Endodermal cell (in vitro differentiated cells): ENCODE results near the gene MRPL12. TPM values are rescaled to one million over a fixed set of nuclear protein-coding genes. Genes with fewer than 3 reads are reported as not detected.

Source experiments
- DNase-seq: peaks from one replicate; pipeline ENCODE4 v3.0.0-alpha.2; 2017
- H3K27ac ChIP-seq: 2 replicates; pipeline ENCODE4 v1.5.1; 2013; ENCODE audit warnings: mild to moderate bottlenecking, low read depth, low read length, moderate library complexity
- H3K27me3 ChIP-seq: 2 replicates; pipeline ENCODE4 v1.6.1; 2013; ENCODE audit warnings: mild to moderate bottlenecking, low read length, moderate library complexity; ENCODE audit not compliant: insufficient read depth, control insufficient read depth, poor library complexity, severe bottlenecking
- H3K36me3 ChIP-seq: 2 replicates; pipeline ENCODE4 v1.7.0; 2013; ENCODE audit warnings: mild to moderate bottlenecking, low read length, moderate library complexity; ENCODE audit not compliant: control insufficient read depth, insufficient read depth
- H3K4me1 ChIP-seq: one replicate; pipeline ENCODE4 v1.7.0; 2013; ENCODE audit warnings: low read length; ENCODE audit not compliant: control insufficient read depth, insufficient read depth
- H3K4me3 ChIP-seq: 2 replicates; pipeline ENCODE4 v1.5.1; 2013; ENCODE audit warnings: mild to moderate bottlenecking, low read length, moderate library complexity
- H3K9ac ChIP-seq: 2 replicates; pipeline ENCODE4 v1.6.1; 2013; ENCODE audit warnings: mild to moderate bottlenecking, low read length, moderate library complexity; ENCODE audit not compliant: poor library complexity, severe bottlenecking; ENCODE audit errors: extremely low read depth
- H3K9me3 ChIP-seq: 2 replicates; pipeline ENCODE4 v1.6.1; 2013; ENCODE audit warnings: mild to moderate bottlenecking, low read length, moderate library complexity; ENCODE audit not compliant: control insufficient read depth
- H3K27ac Mint-ChIP-seq: 2 replicates; pipeline ENCODE4 v1.8.0; 2020; ENCODE audit warnings: mixed read lengths
- H3K27me3 Mint-ChIP-seq: 2 replicates; pipeline ENCODE4 v1.8.0; 2021; ENCODE audit warnings: mild to moderate bottlenecking, mixed read lengths; ENCODE audit not compliant: insufficient read depth
- H3K36me3 Mint-ChIP-seq: 2 replicates; pipeline ENCODE4 v1.8.0; 2020; ENCODE audit warnings: low read depth, mixed read lengths
- H3K4me1 Mint-ChIP-seq: 2 replicates; pipeline ENCODE4 v1.8.0; 2020; ENCODE audit warnings: mixed read lengths
- H3K4me3 Mint-ChIP-seq: 2 replicates; pipeline ENCODE4 v1.8.0; 2020; ENCODE audit warnings: mild to moderate bottlenecking, moderate library complexity, mixed read lengths
- H3K9me3 Mint-ChIP-seq: 2 replicates; pipeline ENCODE4 v1.8.0; 2020; ENCODE audit warnings: mild to moderate bottlenecking, mixed read lengths
- WGBS, 2 experiments: methylation state at CpG; one replicate each; pipeline versions ENCODE4 v1.1.5 to v1.1.7; 2013; ENCODE audit warnings: missing lambda C conversion rate in 2 of 2, mixed read lengths in 1 of 2; ENCODE audit not compliant: insufficient coverage in 1 of 2, insufficient read length in 1 of 2; 5-methylcytosine and 5-hydroxymethylcytosine counted together
- total RNA-seq, 2 donors: library from RNA; stranded (reverse); fragmentation: NEBNext Ultra II Directional in 1 of 2; extraction: Animal tissue kit (Norgen Biotek cat#: 25700) in 1 of 2; gene quantifications; 2 replicates in 1 of 2; 3 replicates in 1 of 2; pipeline ENCODE4 v1.2.1, GENCODE V29; 2021
- TF ChIP-seq, protein P1 (sequence below): fragments of 200-600 bp; sonication (generic); conservative IDR thresholded peaks from 2 replicates; pipeline ENCODE4 v1.5.0; 2021; ENCODE audit warnings: antibody characterized with exemption, mild to moderate bottlenecking

MRPL12 gene
- total RNA-seq, 2 donors from 2014 or later = 99.4 to 105 TPM

DNA sequence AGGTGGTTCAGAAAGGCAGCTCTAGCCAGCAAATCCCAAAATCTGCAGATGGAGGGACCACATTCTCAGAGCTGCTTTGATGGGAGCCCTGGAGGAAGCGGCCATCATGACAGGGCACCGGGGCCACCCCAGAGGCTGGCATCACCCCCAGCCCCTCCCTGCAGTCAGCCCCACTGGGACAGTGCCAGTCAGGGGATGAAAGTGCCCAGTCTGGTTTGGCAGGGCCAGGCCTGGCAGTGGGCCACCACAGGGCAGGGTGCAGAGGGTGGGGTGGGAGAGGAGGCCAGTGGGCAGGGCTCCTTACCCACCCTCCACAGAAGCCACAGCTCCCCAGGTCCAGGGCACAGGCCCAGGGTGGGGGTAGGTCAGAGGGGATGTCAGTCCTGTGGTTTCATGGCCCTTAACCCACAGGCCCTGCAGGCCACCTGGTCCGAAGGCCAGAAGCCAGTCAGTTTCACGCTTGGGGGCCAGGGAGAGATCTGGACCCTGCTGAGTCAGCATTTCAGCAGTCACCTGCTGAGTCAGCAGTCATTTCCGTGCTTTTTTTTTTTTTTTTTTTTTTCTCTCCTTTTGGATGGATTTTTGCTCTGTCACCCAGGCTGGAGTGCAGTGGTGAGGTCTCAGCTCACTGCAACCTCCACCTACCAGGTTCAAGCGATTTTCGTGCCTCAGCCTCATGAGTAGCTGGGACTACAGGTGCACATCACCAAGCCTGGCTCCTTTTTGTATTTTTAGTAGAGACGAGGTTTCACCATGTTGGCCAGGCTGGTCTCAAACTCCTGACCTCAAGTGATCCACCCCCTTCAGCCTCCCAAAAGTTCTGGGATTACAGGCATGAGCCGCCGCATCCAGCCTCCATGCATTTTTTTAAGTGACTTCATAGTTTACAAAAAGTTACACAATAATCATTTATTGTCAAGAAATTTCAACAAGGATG lies 19.3 kb downstream of the MRPL12 start:
- Mint-ChIP-seq H3K27me3 (no peaks in the 10 kb centered on the region), H3K27ac (no peak overlapping the region), H3K36me3 (peaks cover 2% of the 10 kb centered on the region), H3K4me1 (peaks cover 6% of the 10 kb centered on the region), H3K9me3 (no peaks in the 10 kb centered on the region), H3K4me3 (no peak overlapping the region)
- Histone ChIP-seq H3K4me1 (no peaks in the 10 kb centered on the region), H3K27me3 (no peaks in the 10 kb centered on the region), H3K9me3 (no peaks in the 10 kb centered on the region), H3K9ac (no peak overlapping the region), H3K4me3 (no peak overlapping the region), H3K36me3 (no peaks in the 10 kb centered on the region), H3K27ac (no peak overlapping the region)
- TF ChIP-seq, protein P1, sequence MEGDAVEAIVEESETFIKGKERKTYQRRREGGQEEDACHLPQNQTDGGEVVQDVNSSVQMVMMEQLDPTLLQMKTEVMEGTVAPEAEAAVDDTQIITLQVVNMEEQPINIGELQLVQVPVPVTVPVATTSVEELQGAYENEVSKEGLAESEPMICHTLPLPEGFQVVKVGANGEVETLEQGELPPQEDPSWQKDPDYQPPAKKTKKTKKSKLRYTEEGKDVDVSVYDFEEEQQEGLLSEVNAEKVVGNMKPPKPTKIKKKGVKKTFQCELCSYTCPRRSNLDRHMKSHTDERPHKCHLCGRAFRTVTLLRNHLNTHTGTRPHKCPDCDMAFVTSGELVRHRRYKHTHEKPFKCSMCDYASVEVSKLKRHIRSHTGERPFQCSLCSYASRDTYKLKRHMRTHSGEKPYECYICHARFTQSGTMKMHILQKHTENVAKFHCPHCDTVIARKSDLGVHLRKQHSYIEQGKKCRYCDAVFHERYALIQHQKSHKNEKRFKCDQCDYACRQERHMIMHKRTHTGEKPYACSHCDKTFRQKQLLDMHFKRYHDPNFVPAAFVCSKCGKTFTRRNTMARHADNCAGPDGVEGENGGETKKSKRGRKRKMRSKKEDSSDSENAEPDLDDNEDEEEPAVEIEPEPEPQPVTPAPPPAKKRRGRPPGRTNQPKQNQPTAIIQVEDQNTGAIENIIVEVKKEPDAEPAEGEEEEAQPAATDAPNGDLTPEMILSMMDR = no peak
- DNase-seq = peak; percentile 53
- 84 to 86% methylated on average over 7 to 10 of the region's 10 CpGs for WGBS, 2 experiments

DNA sequence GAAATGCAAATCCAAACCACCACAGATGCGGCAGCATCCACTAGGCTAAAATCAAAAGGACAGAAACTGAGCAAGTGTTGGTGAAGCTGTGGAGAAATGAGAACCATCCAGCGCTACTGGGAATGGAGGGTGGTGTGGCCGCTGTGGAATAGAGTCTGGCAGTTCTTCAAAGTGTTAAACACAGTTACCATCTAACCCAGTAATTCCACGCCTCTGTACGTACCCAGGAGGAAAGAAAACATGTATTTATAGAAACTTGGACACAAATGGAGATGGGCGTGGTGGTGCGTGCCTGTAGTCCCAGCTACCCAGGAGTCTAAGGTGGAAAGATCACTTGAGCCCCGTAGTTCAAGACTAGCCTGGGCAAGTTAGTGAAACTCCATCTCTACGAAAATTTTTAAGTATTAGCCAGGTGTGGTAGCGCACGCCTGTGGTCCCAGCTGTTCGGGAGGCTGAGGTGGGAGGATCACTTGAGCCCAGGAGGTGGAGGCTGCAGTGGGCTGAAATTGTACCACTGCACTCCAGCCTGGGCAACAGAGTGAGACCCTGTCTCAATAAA lies 20.6 kb downstream of the MRPL12 start:
- H3K9me3 Mint-ChIP-seq = no peaks in the 10 kb centered on the region
- H3K27me3 ChIP-seq = no peaks in the 10 kb centered on the region
- no peaks in the 10 kb centered on the region for H3K4me1 ChIP-seq
- H3K36me3 Mint-ChIP-seq = no peaks in the 10 kb centered on the region
- no peaks in the 10 kb centered on the region for H3K9me3 ChIP-seq
- TF ChIP-seq, protein P1 = no peak
- no peak overlapping the region for H3K27ac ChIP-seq
- H3K4me1 Mint-ChIP-seq = peaks cover 6% of the 10 kb centered on the region
- H3K4me3 Mint-ChIP-seq = no peak overlapping the region
- no peaks in the 10 kb centered on the region for H3K36me3 ChIP-seq
- no peak overlapping the region for H3K27ac Mint-ChIP-seq
- no peak for DNase-seq
- H3K9ac ChIP-seq = no peak overlapping the region
- H3K27me3 Mint-ChIP-seq = no peaks in the 10 kb centered on the region
- no peak overlapping the region for H3K4me3 ChIP-seq
- 93 to 94% methylated on average over 11 to 12 of the region's 12 CpGs for WGBS, 2 experiments

DNA sequence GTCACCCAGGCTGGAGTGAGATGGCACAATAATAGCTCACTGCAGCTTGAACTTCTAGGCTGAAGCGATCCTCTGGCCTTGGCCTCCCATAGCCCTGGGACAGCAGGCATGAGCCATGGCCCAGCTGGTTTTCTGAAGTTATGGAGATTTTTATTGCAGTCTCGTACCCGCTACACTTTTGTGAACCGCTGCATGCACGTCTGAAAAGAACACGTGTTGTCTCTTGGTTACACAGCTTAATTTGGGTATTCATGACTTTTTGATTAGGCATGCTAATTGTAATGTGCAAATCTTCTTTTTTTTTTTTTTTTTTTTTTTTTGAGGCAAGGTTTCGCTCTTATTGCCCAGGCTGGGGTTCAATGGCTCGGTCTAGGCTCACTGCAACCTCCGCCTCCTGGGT lies 22.3 kb downstream of the MRPL12 start:
- H3K9me3 Mint-ChIP-seq = no peaks in the 10 kb centered on the region
- Histone ChIP-seq H3K4me3 (no peak overlapping the region), H3K9me3 (no peaks in the 10 kb centered on the region), H3K27me3 (no peaks in the 10 kb centered on the region), H3K27ac (no peak overlapping the region), H3K36me3 (no peaks in the 10 kb centered on the region), H3K4me1 (no peaks in the 10 kb centered on the region), H3K9ac (no peak overlapping the region)
- H3K36me3 Mint-ChIP-seq = no peaks in the 10 kb centered on the region
- peaks cover 6% of the 10 kb centered on the region for H3K4me1 Mint-ChIP-seq
- H3K4me3 Mint-ChIP-seq = no peak overlapping the region
- H3K27ac Mint-ChIP-seq = no peak overlapping the region
- TF ChIP-seq, protein P1 = no peak
- no peaks in the 10 kb centered on the region for H3K27me3 Mint-ChIP-seq
- 88 to 92% methylated on average over 7 to 9 of the region's 9 CpGs for WGBS, 2 experiments
- DNase-seq = no peak
